Activated T-helper 2 cell treated with anti-CD3 and anti-CD28 coated beads, Interferon-gamma antibody, Interleukin-2, Interleukin-4, amounts not matched to agents 10 μg/mL and 5 μg/mL and 100 μg/mL, durations not matched to agents 14 hours and 24 hours and 36 hours (primary cell): ENCODE measurements around the gene EPHA8. TPM values are rescaled to one million over a fixed set of nuclear protein-coding genes. Genes with fewer than 3 reads are reported as not detected.

Experiments
- DNase-seq: peaks from one replicate; pipeline ENCODE4 v3.0.0; 2021; ENCODE audit warnings: low spot score
- H3K27ac Mint-ChIP-seq: one replicate; pipeline ENCODE4 v1.8.0; 2021; ENCODE audit warnings: mixed read lengths
- H3K27me3 Mint-ChIP-seq: one replicate; pipeline ENCODE4 v1.8.0; 2021; ENCODE audit warnings: low read depth, mixed read lengths
- H3K36me3 Mint-ChIP-seq: one replicate; pipeline ENCODE4 v1.8.0; 2021; ENCODE audit warnings: low read depth, mixed read lengths
- H3K4me1 Mint-ChIP-seq: one replicate; pipeline ENCODE4 v1.8.0; 2021; ENCODE audit warnings: low read depth, mixed read lengths
- H3K4me3 Mint-ChIP-seq: one replicate; pipeline ENCODE4 v1.8.0; 2021; ENCODE audit warnings: low read depth, mild to moderate bottlenecking, moderate library complexity, mixed read lengths
- H3K9me3 Mint-ChIP-seq: one replicate; pipeline ENCODE4 v1.8.0; 2021; ENCODE audit warnings: mixed read lengths
- intact Hi-C: fragments of 100-400 bp; cut with micrococcal nuclease; formaldehyde crosslinking; loops from one replicate; pipeline ENCODE4 v1.15.1; 2023
- total RNA-seq: library from RNA; stranded (reverse); gene quantifications from 2 replicates; pipeline ENCODE4 v1.2.3, GENCODE V29; 2022

Gene EPHA8
- total RNA-seq, result not detected in 2 replicates

GRCh38 chr1:22562584-22563583 is at the start of gene EPHA8:
TSS of gene EPHA8 (plus strand) at chr1:22563489. CDS start at chr1:22563636, 147 bp downstream.
- H3K4me1 Mint-ChIP-seq, result no peaks in the 10 kb centered on the region
- no peak within 1 kb of the TSS for H3K27ac Mint-ChIP-seq
- intact Hi-C loops, result no loop called here
- no peak within 1 kb of the TSS for H3K4me3 Mint-ChIP-seq
- no peak for DNase-seq
- no peaks in the 10 kb centered on the region for H3K9me3 Mint-ChIP-seq
- peaks cover 32% of the 10 kb centered on the region for H3K27me3 Mint-ChIP-seq
- H3K36me3 Mint-ChIP-seq, result no peaks in the 10 kb centered on the region

- no peak for DNase-seq
- H3K36me3 Mint-ChIP-seq, result peaks cover 60% of the 10 kb centered on the region
- H3K4me1 Mint-ChIP-seq, result no peaks in the 10 kb centered on the region
- intact Hi-C loops, result no loop called here
- H3K27me3 Mint-ChIP-seq, result no peaks in the 10 kb centered on the region
- H3K27ac Mint-ChIP-seq, result no peak overlapping the region
- H3K9me3 Mint-ChIP-seq, result no peaks in the 10 kb centered on the region
- H3K4me3 Mint-ChIP-seq, result no peak overlapping the region
Observed at GRCh38 chr1:22516906-22517571, 46.2 kb upstream of the EPHA8 start.

DNA sequence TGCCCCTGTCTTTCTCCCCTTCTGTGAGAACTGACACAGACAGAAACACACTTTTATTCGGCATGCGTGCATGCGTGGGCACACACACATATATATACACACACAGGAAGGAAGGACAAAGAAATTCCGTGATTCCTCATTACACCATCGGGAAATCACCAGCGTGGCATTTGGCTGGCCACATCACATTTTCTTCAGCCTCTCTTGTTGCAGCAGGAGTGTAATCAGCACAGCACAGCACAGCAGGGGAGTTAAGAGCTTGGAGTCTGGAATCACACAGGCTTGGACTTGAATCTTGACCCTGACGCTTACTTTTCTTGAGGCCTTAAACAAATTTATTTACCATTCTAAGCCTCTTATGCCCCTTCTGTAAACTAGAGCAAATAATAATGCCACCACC is 45.3 kb upstream of the EPHA8 start:
- Mint-ChIP-seq H3K4me3 (no peak overlapping the region), H3K9me3 (no peaks in the 10 kb centered on the region), H3K27me3 (no peaks in the 10 kb centered on the region), H3K4me1 (no peaks in the 10 kb centered on the region), H3K36me3 (peaks cover 62% of the 10 kb centered on the region), H3K27ac (no peak overlapping the region)
- no peak for DNase-seq
- intact Hi-C loops, result no loop called here

GRCh38 chr1:22518379-22518778 is 44.9 kb upstream of the EPHA8 start:
- Mint-ChIP-seq H3K36me3 (peaks cover 62% of the 10 kb centered on the region), H3K4me3 (no peak overlapping the region), H3K4me1 (no peaks in the 10 kb centered on the region), H3K27ac (no peak overlapping the region), H3K9me3 (no peaks in the 10 kb centered on the region), H3K27me3 (no peaks in the 10 kb centered on the region)
- intact Hi-C loops, result no loop called here
- DNase-seq, result no peak

DNA sequence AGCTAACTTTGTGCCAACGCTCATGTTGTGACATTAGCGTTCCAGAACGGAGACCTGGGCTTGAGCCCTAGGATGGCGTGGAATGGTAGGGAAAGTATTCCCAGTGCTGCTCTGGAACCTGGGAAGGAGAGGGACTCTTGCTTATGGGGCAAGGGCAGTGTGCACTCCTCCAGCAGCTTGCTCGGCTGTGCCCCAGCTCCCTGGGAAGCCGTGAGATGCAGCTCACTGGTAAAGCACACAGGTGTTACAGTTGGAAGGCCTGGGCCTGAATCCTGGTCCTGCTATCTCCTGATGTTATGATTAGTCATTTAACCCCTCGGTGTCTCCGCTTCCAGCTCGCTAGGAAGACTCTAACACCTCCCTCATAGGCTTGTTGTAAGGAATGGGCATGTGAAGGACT is 42.4 kb upstream of the EPHA8 start:
- Mint-ChIP-seq H3K9me3 (no peaks in the 10 kb centered on the region), H3K36me3 (peaks cover 53% of the 10 kb centered on the region)
- intact Hi-C loops, result no loop called here

GRCh38 chr1:22521692-22522091 is 41.6 kb upstream of the EPHA8 start:
- peaks cover 48% of the 10 kb centered on the region for H3K36me3 Mint-ChIP-seq
- no peak overlapping the region for H3K4me3 Mint-ChIP-seq
- H3K27ac Mint-ChIP-seq, result no peak overlapping the region
- DNase-seq, result no peak
- H3K27me3 Mint-ChIP-seq, result no peaks in the 10 kb centered on the region
- intact Hi-C loops, result no loop called here
- no peaks in the 10 kb centered on the region for H3K9me3 Mint-ChIP-seq
- no peaks in the 10 kb centered on the region for H3K4me1 Mint-ChIP-seq

More for the DNA sequence above, 42.4 kb upstream of the EPHA8 start:
- H3K27ac Mint-ChIP-seq, result no peak overlapping the region
- no peak for DNase-seq
- H3K27me3 Mint-ChIP-seq, result no peaks in the 10 kb centered on the region
- no peak overlapping the region for H3K4me3 Mint-ChIP-seq
- H3K4me1 Mint-ChIP-seq, result no peaks in the 10 kb centered on the region

DNA sequence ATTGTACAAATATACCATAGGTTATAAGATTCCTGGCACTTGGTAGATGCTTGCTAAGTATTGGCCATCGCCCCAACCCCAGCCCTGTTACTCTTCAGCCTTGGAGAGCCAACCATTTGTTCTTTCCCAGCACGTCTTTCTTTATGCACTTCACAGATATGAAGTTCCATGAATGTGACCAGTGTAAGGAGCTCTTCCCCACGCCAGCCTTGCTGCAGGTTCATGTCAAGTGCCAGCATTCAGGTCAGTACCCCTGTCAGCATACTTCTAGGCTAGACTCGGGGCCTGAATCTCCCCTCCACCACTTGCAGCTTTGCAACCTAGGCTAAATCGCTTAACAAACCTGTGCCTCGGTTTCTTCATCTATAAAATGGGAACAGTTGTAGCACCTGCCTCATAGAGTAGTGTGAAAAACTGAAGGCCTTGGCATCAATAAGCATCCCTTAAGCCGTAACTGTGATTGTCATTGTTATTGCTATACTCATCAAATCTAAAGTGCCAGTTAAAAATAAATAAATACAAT is 41.0 kb upstream of the EPHA8 start:
- peaks cover 46% of the 10 kb centered on the region for H3K36me3 Mint-ChIP-seq
- H3K27me3 Mint-ChIP-seq, result no peaks in the 10 kb centered on the region
- no peak overlapping the region for H3K4me3 Mint-ChIP-seq
- no peak overlapping the region for H3K27ac Mint-ChIP-seq
- intact Hi-C loops, result no loop called here
- DNase-seq, result no peak
- H3K4me1 Mint-ChIP-seq, result no peaks in the 10 kb centered on the region
- H3K9me3 Mint-ChIP-seq, result no peaks in the 10 kb centered on the region

GRCh38 chr1:22524481-22524880 is 38.8 kb upstream of the EPHA8 start:
- Mint-ChIP-seq H3K27me3 (no peaks in the 10 kb centered on the region), H3K36me3 (peaks cover 35% of the 10 kb centered on the region), H3K4me1 (no peaks in the 10 kb centered on the region), H3K4me3 (no peak overlapping the region), H3K9me3 (no peaks in the 10 kb centered on the region), H3K27ac (no peak overlapping the region)
- DNase-seq, result no peak
- intact Hi-C loops, result no loop called here

DNA sequence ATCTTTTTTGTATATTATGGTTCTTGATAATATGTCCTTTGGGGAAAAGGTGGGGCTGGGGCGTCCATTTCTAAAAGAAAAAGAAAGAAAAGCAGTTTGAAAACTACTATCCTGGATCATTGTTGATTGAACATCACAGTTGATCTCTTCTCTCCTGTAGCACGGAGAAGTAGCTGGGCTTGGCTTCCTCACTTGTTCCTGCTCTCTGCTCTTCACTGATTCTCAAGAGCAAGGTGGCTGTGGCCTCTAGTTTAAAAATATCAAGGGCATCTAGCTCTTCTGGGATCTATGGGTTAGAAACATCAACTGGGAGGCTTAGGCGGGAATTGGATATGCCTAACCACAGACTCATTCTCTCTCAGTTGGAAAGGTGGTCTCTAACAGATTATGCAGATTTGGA is 38.1 kb upstream of the EPHA8 start:
- Mint-ChIP-seq H3K27me3 (no peaks in the 10 kb centered on the region), H3K4me1 (no peaks in the 10 kb centered on the region), H3K36me3 (peaks cover 31% of the 10 kb centered on the region), H3K9me3 (no peaks in the 10 kb centered on the region), H3K4me3 (no peak overlapping the region), H3K27ac (no peak overlapping the region)
- DNase-seq, result no peak
- intact Hi-C loops, result no loop called here

- peaks cover 29% of the 10 kb centered on the region for H3K36me3 Mint-ChIP-seq
- no peaks in the 10 kb centered on the region for H3K4me1 Mint-ChIP-seq
- no peak overlapping the region for H3K4me3 Mint-ChIP-seq
- H3K27ac Mint-ChIP-seq, result no peak overlapping the region
- no peaks in the 10 kb centered on the region for H3K9me3 Mint-ChIP-seq
- DNase-seq, result no peak
- intact Hi-C loops, result no loop called here
- H3K27me3 Mint-ChIP-seq, result no peaks in the 10 kb centered on the region
Observed at GRCh38 chr1:22525646-22526045, 37.6 kb upstream of the EPHA8 start.

DNA sequence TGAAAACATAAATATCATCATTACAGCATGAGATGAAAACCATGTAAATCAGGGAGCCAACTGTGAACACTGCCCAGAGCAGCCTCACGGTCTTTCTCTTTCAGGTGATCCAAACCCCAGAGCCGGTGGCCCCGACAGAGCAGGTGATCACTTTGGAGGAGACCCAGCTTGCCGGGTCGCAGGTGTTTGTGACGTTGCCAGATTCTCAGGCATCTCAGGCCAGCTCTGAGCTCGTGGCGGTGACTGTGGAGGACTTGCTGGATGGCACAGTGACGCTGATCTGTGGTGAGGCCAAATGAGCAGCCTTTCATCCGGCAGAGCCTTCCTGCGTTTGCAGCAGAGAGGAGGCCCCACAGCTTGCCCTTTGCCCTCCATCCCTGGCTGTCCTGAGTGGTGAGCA is 37.2 kb upstream of the EPHA8 start:
- intact Hi-C loops, result no loop called here
- H3K27ac Mint-ChIP-seq, result no peak overlapping the region
- no peaks in the 10 kb centered on the region for H3K27me3 Mint-ChIP-seq
- no peaks in the 10 kb centered on the region for H3K9me3 Mint-ChIP-seq
- no peak overlapping the region for H3K4me3 Mint-ChIP-seq
- H3K36me3 Mint-ChIP-seq, result peaks cover 29% of the 10 kb centered on the region
- DNase-seq, result no peak
- no peaks in the 10 kb centered on the region for H3K4me1 Mint-ChIP-seq

DNA sequence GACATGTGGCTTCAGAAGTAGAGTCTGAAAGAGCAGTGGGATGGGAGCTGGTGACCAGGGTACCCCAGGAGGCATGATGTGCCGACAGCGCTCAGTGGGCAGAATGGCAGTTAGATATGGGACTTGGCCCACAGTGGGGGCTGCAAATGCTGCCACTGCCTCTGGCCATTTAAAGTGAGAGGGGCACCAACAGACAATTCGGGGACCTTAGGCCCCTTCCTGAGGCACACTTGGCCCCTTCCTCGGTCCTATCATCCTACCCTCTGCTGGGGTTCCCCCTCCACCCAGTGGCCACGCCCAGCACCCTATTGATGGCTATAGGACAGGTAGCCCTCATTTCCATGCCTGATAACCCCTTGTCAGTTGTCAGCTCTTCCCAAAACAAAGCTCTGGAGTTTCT is 36.6 kb upstream of the EPHA8 start:
- peaks cover 24% of the 10 kb centered on the region for H3K36me3 Mint-ChIP-seq
- no peak overlapping the region for H3K4me3 Mint-ChIP-seq
- DNase-seq, result no peak
- intact Hi-C loops, result no loop called here
- no peaks in the 10 kb centered on the region for H3K27me3 Mint-ChIP-seq
- H3K9me3 Mint-ChIP-seq, result no peaks in the 10 kb centered on the region
- no peak overlapping the region for H3K27ac Mint-ChIP-seq
- no peaks in the 10 kb centered on the region for H3K4me1 Mint-ChIP-seq

- no peak overlapping the region for H3K4me3 Mint-ChIP-seq
- H3K27ac Mint-ChIP-seq, result no peak overlapping the region
- H3K4me1 Mint-ChIP-seq, result no peaks in the 10 kb centered on the region
- H3K36me3 Mint-ChIP-seq, result peaks cover 22% of the 10 kb centered on the region
- no peaks in the 10 kb centered on the region for H3K27me3 Mint-ChIP-seq
- H3K9me3 Mint-ChIP-seq, result no peaks in the 10 kb centered on the region
- intact Hi-C loops, result no loop called here
- no peak for DNase-seq
Observed at GRCh38 chr1:22527122-22527521, 36.2 kb upstream of the EPHA8 start.
